ENCODE measurements around the gene HOXD4.
A peak's percentile ranks its signal among the peaks of the same experiment; 100 is the strongest.

HOXD4 gene

GRCh38 chr2:176172895-176173566 lies 21.7 kb downstream of the HOXD4 start:
- no peak for DNase-seq

GRCh38 chr2:176173567-176174381 lies 22.4 kb downstream of the HOXD4 start:
- no peak for DNase-seq

- DNase-seq = peak; percentile 39
Measured at GRCh38 chr2:176174382-176174823, 23.1 kb downstream of the HOXD4 start.

GRCh38 chr2:176174824-176175708 lies 23.7 kb downstream of the HOXD4 start:
- peak; percentile 74 for DNase-seq

- peak; percentile 20 for DNase-seq
Measured at GRCh38 chr2:176175709-176176607, 24.6 kb downstream of the HOXD4 start.

GRCh38 chr2:176177580-176178037 lies 26.3 kb downstream of the HOXD4 start:
- DNase-seq = no peak

GRCh38 chr2:176178038-176178756 lies 26.8 kb downstream of the HOXD4 start:
- no peak for DNase-seq

GRCh38 chr2:176178757-176179295 lies 27.5 kb downstream of the HOXD4 start:
- no peak for DNase-seq

GRCh38 chr2:176181551-176181950 lies 30.2 kb downstream of the HOXD4 start:
- no peak for DNase-seq

- no peak for DNase-seq
Measured at GRCh38 chr2:176182671-176183070, 31.3 kb downstream of the HOXD4 start.

- DNase-seq = no peak
Measured at GRCh38 chr2:176184749-176185148, 33.4 kb downstream of the HOXD4 start.

- DNase-seq = no peak
Measured at GRCh38 chr2:176186024-176186423, 34.7 kb downstream of the HOXD4 start.

- no peak for DNase-seq
Measured at GRCh38 chr2:176187200-176187898, 36.0 kb downstream of the HOXD4 start.

GRCh38 chr2:176187899-176188773 lies 36.8 kb downstream of the HOXD4 start, which contains the start of gene HOXD1:
Gene HOXD1, plus strand, starts transcription at chr2:176188668. Its CDS starts 134 bp downstream, at chr2:176188802.
- peak; percentile 64 for DNase-seq

- peak; percentile 44 for DNase-seq
Measured at GRCh38 chr2:176188774-176189680, 37.7 kb downstream of the HOXD4 start.

GRCh38 chr2:176189681-176190641 lies 38.6 kb downstream of the HOXD4 start:
- peak; percentile 44 for DNase-seq

- peak; percentile 9 for DNase-seq
Measured at GRCh38 chr2:176192351-176192750, 41.0 kb downstream of the HOXD4 start.
